Esophagus (tissue), 2 donors: Measurements from ENCODE around the gene MPPED1. TPM values are rescaled to one million over a fixed set of nuclear protein-coding genes. Genes with fewer than 3 reads are reported as not detected.

Experiments
- H3K27ac ChIP-seq, 2 donors: one replicate each; pipeline ENCODE4 v1.5.1; 2013; ENCODE audit warnings: low read depth in 2 of 2, mild to moderate bottlenecking in 2 of 2, inconsistent platforms in 1 of 2, low read length in 1 of 2, moderate library complexity in 1 of 2
- H3K27me3 ChIP-seq, 2 donors: one replicate each; pipeline ENCODE4 v1.6.1; 2013; ENCODE audit warnings: low read length in 2 of 2, control low read depth in 1 of 2, mild to moderate bottlenecking in 1 of 2; ENCODE audit not compliant: insufficient read depth in 2 of 2, control insufficient read depth in 1 of 2
- H3K36me3 ChIP-seq, 2 donors: one replicate each; pipeline ENCODE4 v1.6.1; 2013; ENCODE audit warnings: low read length in 1 of 2; ENCODE audit not compliant: control insufficient read depth in 2 of 2, insufficient read depth in 2 of 2
- H3K4me1 ChIP-seq, 2 donors: one replicate each; pipeline ENCODE4 v1.6.1; 2013; ENCODE audit warnings: low read length in 1 of 2; ENCODE audit not compliant: control insufficient read depth in 2 of 2, insufficient read depth in 2 of 2
- H3K4me3 ChIP-seq, 2 donors: one replicate each; pipeline ENCODE4 v1.5.1; 2013; ENCODE audit warnings: low read length in 2 of 2, mild to moderate bottlenecking in 2 of 2, low read depth in 1 of 2, moderate library complexity in 1 of 2
- H3K9me3 ChIP-seq, 2 donors: one replicate each; pipeline ENCODE4 v1.6.1; 2013; ENCODE audit warnings: mild to moderate bottlenecking in 2 of 2, low read depth in 1 of 2, low read length in 1 of 2, moderate library complexity in 1 of 2; ENCODE audit not compliant: control insufficient read depth in 2 of 2, insufficient read depth in 1 of 2
- WGBS, 2 donors: extraction: QIAGEN DNeasy Blood & Tissue Kit; methylation state at CpG; one replicate each; pipeline ENCODE4 v1.1.7; 2013; 5-methylcytosine and 5-hydroxymethylcytosine counted together
- polyA plus RNA-seq, 2 donors: library from polyadenylated mRNA; stranded (reverse); fragments of 200-250 nt; gene quantifications; one replicate each; pipeline ENCODE4 v1.2.3, GENCODE V29; 2013
- donor health status: healthy with polysubstance abuse.
- donor health status: Bipolar disorder and iron deficiency.

The MPPED1 gene
- polyA plus RNA-seq, 2 donors, result 0.01 TPM; not detected in 1

GRCh38 chr22:43407591-43407990, 4.2 kb upstream of the MPPED1 start:
- Histone ChIP-seq H3K4me3 (no peak overlapping the region), H3K27me3 (peaks cover 11 to 17% of the 10 kb centered on the region in 2 donors), H3K36me3 (no peaks in the 10 kb centered on the region), H3K9me3 (no peaks in the 10 kb centered on the region), H3K27ac (no peak overlapping the region), H3K4me1 (peaks cover 0 to 8% of the 10 kb centered on the region in 2 donors)
- WGBS, 2 donors, result 45 to 54% methylated on average over 4 of the region's 4 CpGs

- Histone ChIP-seq H3K4me1 (peaks cover 0 to 8% of the 10 kb centered on the region in 2 donors), H3K4me3 (no peak overlapping the region), H3K27me3 (peaks cover 16 to 22% of the 10 kb centered on the region in 2 donors), H3K9me3 (no peaks in the 10 kb centered on the region), H3K27ac (no peak overlapping the region), H3K36me3 (no peaks in the 10 kb centered on the region)
- 69 to 70% methylated on average over 2 of the region's 2 CpGs for WGBS, 2 donors
Observed at GRCh38 chr22:43408009-43408408, 3.8 kb upstream of the MPPED1 start.

GRCh38 chr22:43409046-43409445, 2.8 kb upstream of the MPPED1 start:
- Histone ChIP-seq H3K36me3 (no peaks in the 10 kb centered on the region), H3K9me3 (no peaks in the 10 kb centered on the region), H3K4me3 (no peak overlapping the region), H3K27ac (no peak overlapping the region), H3K27me3 (peaks cover 21 to 29% of the 10 kb centered on the region in 2 donors), H3K4me1 (peaks cover 0 to 5% of the 10 kb centered on the region in 2 donors)
- 83% methylated on average over 8 of the region's 8 CpGs for WGBS, 2 donors

GRCh38 chr22:43409800-43410199, 2.0 kb upstream of the MPPED1 start:
- Histone ChIP-seq H3K4me3 (no peak overlapping the region), H3K36me3 (no peaks in the 10 kb centered on the region), H3K4me1 (peaks cover 0 to 3% of the 10 kb centered on the region in 2 donors), H3K9me3 (no peaks in the 10 kb centered on the region), H3K27ac (no peak overlapping the region), H3K27me3 (peaks cover 21 to 29% of the 10 kb centered on the region in 2 donors)
- WGBS, 2 donors, result 68 to 72% methylated on average over 4 of the region's 4 CpGs

GRCh38 chr22:43411040-43411868, 560 bp upstream of the MPPED1 start:
- Histone ChIP-seq H3K4me3 (peak overlapping the region in 1 of 2 donors; percentile 30), H3K36me3 (no peaks in the 10 kb centered on the region), H3K9me3 (no peaks in the 10 kb centered on the region), H3K27ac (no peak overlapping the region), H3K27me3 (peaks cover 21 to 29% of the 10 kb centered on the region in 2 donors), H3K4me1 (no peaks in the 10 kb centered on the region)
- WGBS, 2 donors, result 13 to 32% methylated on average over 28 to 83 of the region's 83 CpGs

- H3K4me3 ChIP-seq, result no peak overlapping the region
- no peaks in the 10 kb centered on the region for H3K36me3 ChIP-seq
- no peak overlapping the region for H3K27ac ChIP-seq
- no peaks in the 10 kb centered on the region for H3K4me1 ChIP-seq
- H3K27me3 ChIP-seq, result peaks cover 21 to 32% of the 10 kb centered on the region in 2 donors
- 57 to 63% methylated on average over 26 of the region's 26 CpGs for whole genome bisulfite sequencing, 2 donors
- no peaks in the 10 kb centered on the region for H3K9me3 ChIP-seq
Observed at GRCh38 chr22:43412808-43413795, 1.3 kb downstream of the MPPED1 start.

- no peaks in the 10 kb centered on the region for H3K9me3 ChIP-seq
- H3K4me1 ChIP-seq, result no peaks in the 10 kb centered on the region
- WGBS, 2 donors, result 81 to 86% methylated on average over 11 of the region's 11 CpGs
Observed at GRCh38 chr22:43413826-43414225, 2.0 kb downstream of the MPPED1 start.

GRCh38 chr22:43415681-43416080, 3.9 kb downstream of the MPPED1 start:
- Histone ChIP-seq H3K27me3 (peaks cover 13 to 29% of the 10 kb centered on the region in 2 donors), H3K4me3 (no peak overlapping the region), H3K4me1 (no peaks in the 10 kb centered on the region), H3K27ac (no peak overlapping the region), H3K9me3 (no peaks in the 10 kb centered on the region), H3K36me3 (no peaks in the 10 kb centered on the region)
- 78 to 80% methylated on average over 7 of the region's 7 CpGs for WGBS, 2 donors

More at GRCh38 chr22:43413826-43414225, 2.0 kb downstream of the MPPED1 start:
- no peak overlapping the region for H3K4me3 ChIP-seq
- H3K27ac ChIP-seq, result no peak overlapping the region
- H3K27me3 ChIP-seq, result peaks cover 21 to 32% of the 10 kb centered on the region in 2 donors
- H3K36me3 ChIP-seq, result no peaks in the 10 kb centered on the region

GRCh38 chr22:43417555-43417954, 5.7 kb downstream of the MPPED1 start:
- Histone ChIP-seq H3K9me3 (no peaks in the 10 kb centered on the region), H3K36me3 (no peaks in the 10 kb centered on the region), H3K27ac (no peak overlapping the region), H3K4me3 (no peak overlapping the region), H3K27me3 (peaks cover 10 to 19% of the 10 kb centered on the region in 2 donors), H3K4me1 (no peaks in the 10 kb centered on the region)
- 85 to 87% methylated on average over 11 of the region's 11 CpGs for WGBS, 2 donors
